K562 (cell line): ENCODE results near the gene CAMSAP3.

Experiments
- ELF4 ChIP-seq: fragments of 450-650 bp; formaldehyde crosslinking; IDR thresholded peaks from 2 replicates; pipeline ENCODE4 v1.4.0; 2022; ENCODE audit warnings: missing genetic modification characterization
- POLR2AphosphoS5 ChIP-seq: IDR thresholded peaks from 2 replicates; pipeline ENCODE4 v1.6.1; 2011; ENCODE audit warnings: mild to moderate bottlenecking, low read depth, low read length, moderate library complexity; ENCODE audit not compliant: control insufficient read depth, insufficient read depth
- TF ChIP-seq, protein P1 (sequence below), 3 experiments: IDR thresholded peaks in 2 of 3; conservative IDR thresholded peaks in 1 of 3; 2 replicates each; pipeline ENCODE4 v1.5.1; 2011 to 2012; ENCODE audit warnings: low read length in 3 of 3, mild to moderate bottlenecking in 3 of 3, control low read depth in 2 of 3, improper control_type of control experiment in 1 of 3, inconsistent platforms in 1 of 3, low read depth in 1 of 3, mixed read lengths in 1 of 3, moderate library complexity in 1 of 3; ENCODE audit not compliant: insufficient read depth in 2 of 3
- TF ChIP-seq, protein P2 (sequence below): sonication (generic); formaldehyde crosslinking; IDR thresholded peaks from 2 replicates; pipeline ENCODE4 v1.8.0; 2022; ENCODE audit warnings: mild to moderate bottlenecking, low read depth, missing genetic modification reagents

DNA sequence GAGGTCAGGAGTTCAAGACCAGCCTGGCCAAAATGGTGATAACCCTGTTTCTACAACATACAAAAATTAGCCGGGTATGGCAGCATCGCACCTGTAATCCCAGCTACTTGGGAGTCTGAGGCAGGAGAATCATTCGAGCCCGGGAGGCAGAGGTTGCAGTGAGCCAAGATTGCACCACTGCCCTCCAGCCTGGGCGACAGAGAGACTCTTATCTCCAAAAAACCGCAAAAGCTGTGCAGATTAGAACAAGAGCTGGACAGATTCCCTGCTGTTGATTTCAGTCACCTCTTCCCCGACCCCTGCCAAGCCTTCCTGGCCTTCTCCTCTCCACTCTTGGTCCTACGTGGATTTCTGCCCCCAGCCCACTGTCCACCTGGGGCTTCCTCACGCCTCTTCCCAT is 8.3 kb downstream of the CAMSAP3 start:
- TF ChIP-seq, protein P1, sequence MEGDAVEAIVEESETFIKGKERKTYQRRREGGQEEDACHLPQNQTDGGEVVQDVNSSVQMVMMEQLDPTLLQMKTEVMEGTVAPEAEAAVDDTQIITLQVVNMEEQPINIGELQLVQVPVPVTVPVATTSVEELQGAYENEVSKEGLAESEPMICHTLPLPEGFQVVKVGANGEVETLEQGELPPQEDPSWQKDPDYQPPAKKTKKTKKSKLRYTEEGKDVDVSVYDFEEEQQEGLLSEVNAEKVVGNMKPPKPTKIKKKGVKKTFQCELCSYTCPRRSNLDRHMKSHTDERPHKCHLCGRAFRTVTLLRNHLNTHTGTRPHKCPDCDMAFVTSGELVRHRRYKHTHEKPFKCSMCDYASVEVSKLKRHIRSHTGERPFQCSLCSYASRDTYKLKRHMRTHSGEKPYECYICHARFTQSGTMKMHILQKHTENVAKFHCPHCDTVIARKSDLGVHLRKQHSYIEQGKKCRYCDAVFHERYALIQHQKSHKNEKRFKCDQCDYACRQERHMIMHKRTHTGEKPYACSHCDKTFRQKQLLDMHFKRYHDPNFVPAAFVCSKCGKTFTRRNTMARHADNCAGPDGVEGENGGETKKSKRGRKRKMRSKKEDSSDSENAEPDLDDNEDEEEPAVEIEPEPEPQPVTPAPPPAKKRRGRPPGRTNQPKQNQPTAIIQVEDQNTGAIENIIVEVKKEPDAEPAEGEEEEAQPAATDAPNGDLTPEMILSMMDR (IDR thresholded peaks at IDR 0.05 in 2 of 3, conservative IDR thresholded peaks at IDR 0.05 in 1 of 3; ENCODE audit: insufficient read depth in 2 of 3, low read depth in 1 of 3, low read length in 3 of 3), result no peak
- TF ChIP-seq POLR2AphosphoS5 (no peak), ELF4 (CRISPR knock-in tag) (no peak)
- TF ChIP-seq, protein P2, sequence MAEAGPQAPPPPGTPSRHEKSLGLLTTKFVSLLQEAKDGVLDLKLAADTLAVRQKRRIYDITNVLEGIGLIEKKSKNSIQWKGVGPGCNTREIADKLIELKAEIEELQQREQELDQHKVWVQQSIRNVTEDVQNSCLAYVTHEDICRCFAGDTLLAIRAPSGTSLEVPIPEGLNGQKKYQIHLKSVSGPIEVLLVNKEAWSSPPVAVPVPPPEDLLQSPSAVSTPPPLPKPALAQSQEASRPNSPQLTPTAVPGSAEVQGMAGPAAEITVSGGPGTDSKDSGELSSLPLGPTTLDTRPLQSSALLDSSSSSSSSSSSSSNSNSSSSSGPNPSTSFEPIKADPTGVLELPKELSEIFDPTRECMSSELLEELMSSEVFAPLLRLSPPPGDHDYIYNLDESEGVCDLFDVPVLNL, result no peak
